HL-60 (cell line): ENCODE measurements around the gene SCAF8.
"Not testable (repeated sequence)": the region's sequence is repeated elsewhere in the genome, so short reads cannot be mapped to it uniquely, and the experiment has no call there.

ENCODE experiments used
- DNase-seq, 2 experiments: peaks; one replicate each; pipeline ENCODE4 v3.0.0-alpha.2; 2010 to 2020; ENCODE audit warnings: low read depth in 1 of 2, low spot score in 1 of 2
- H3K27ac ChIP-seq: fragments of 250-450 bp; sonication (Bioruptor Pico); replicated peaks from 2 replicates; pipeline ENCODE4 v1.5.1; 2020; ENCODE audit warnings: mild to moderate bottlenecking, moderate library complexity
- H3K27me3 ChIP-seq: fragments of 250-450 bp; sonication (Bioruptor Pico); 2 replicates; pipeline ENCODE4 v1.5.1; 2021; ENCODE audit warnings: mild to moderate bottlenecking, moderate library complexity; ENCODE audit not compliant: insufficient read depth, poor library complexity, severe bottlenecking
- H3K4me3 ChIP-seq: replicated peaks from 2 replicates; pipeline ENCODE4 v1.5.1; 2011; ENCODE audit warnings: mild to moderate bottlenecking, control low read depth, low read length; ENCODE audit not compliant: insufficient read depth
- CTCF ChIP-seq: IDR thresholded peaks from one replicate; pipeline ENCODE4 v1.5.1; 2011; ENCODE audit warnings: low read length, control low read depth, inconsistent platforms; ENCODE audit not compliant: insufficient read depth
- GABPA ChIP-seq: IDR thresholded peaks from 2 replicates; pipeline ENCODE4 v1.6.1; 2012; ENCODE audit warnings: low read depth
- POLR2AphosphoS5 ChIP-seq: IDR thresholded peaks from 2 replicates; pipeline ENCODE4 v1.6.1; 2012; ENCODE audit warnings: low read depth
- REST ChIP-seq: IDR thresholded peaks from 2 replicates; pipeline ENCODE4 v1.6.1; 2012; ENCODE audit warnings: low read depth; ENCODE audit not compliant: insufficient replicate concordance
- SPI1 ChIP-seq: IDR thresholded peaks from 2 replicates; pipeline ENCODE4 v1.6.1; 2012; ENCODE audit warnings: low read depth, mild to moderate bottlenecking, borderline replicate concordance

The SCAF8 gene

GRCh38 chr6:154768280-154768679 lies 35.1 kb downstream of the SCAF8 start:
- TF ChIP-seq CTCF: no peak
- TF ChIP-seq POLR2AphosphoS5: no peak
- TF ChIP-seq REST: no peak
- Histone ChIP-seq H3K27ac (no peak overlapping the region), H3K27me3 (no peaks in the 10 kb centered on the region), H3K4me3 (no peak overlapping the region)
- no peak for DNase-seq

- no peak overlapping the region for H3K4me3 ChIP-seq
- H3K27me3 ChIP-seq: no peaks in the 10 kb centered on the region
- DNase-seq: no peak
- TF ChIP-seq REST (no peak), POLR2AphosphoS5 (no peak), GABPA (no peak), SPI1 (no peak), CTCF (no peak)
- no peak overlapping the region for H3K27ac ChIP-seq
Measured at GRCh38 chr6:154773610-154774089, 40.4 kb downstream of the SCAF8 start.

- H3K27ac ChIP-seq, DNase-seq, H3K4me3 ChIP-seq, H3K27me3 ChIP-seq: not testable (repeated sequence)
Measured at GRCh38 chr6:154779157-154779556, 45.9 kb downstream of the SCAF8 start.

GRCh38 chr6:154782193-154782592 lies 49.0 kb downstream of the SCAF8 start:
- no peak for DNase-seq
- H3K27me3 ChIP-seq: no peaks in the 10 kb centered on the region
- TF ChIP-seq POLR2AphosphoS5: no peak
- TF ChIP-seq CTCF: no peak
- H3K27ac ChIP-seq: no peak overlapping the region
- no peak overlapping the region for H3K4me3 ChIP-seq
